ENCODE results near the gene ERCC5. TPM values are rescaled to one million over a fixed set of nuclear protein-coding genes. Genes with fewer than 3 reads are reported as not detected.

ERCC5 gene
- total RNA-seq, 1 experiment from 2014 or later, result 28.4 TPM

- H3K4me1 ChIP-seq, result no peaks in the 10 kb centered on the region; the same call in 1 of the 2 replicates
- no peaks in the 10 kb centered on the region for H3K36me3 ChIP-seq
- DNase-seq, result no peak
- H3K9me3 ChIP-seq (replicated peaks), result no peaks in the 10 kb centered on the region
- no peaks in the 10 kb centered on the region; the same call in 1 of the 2 replicates for H3K27me3 ChIP-seq
- H3K4me3 ChIP-seq, result no peak overlapping the region
- H3K27ac ChIP-seq, result no peak overlapping the region
Measured at GRCh38 chr13:102881819-102882686, 36.2 kb downstream of the ERCC5 start.

- Histone ChIP-seq H3K27me3 (no peaks in the 10 kb centered on the region), H3K4me3 (no peak overlapping the region), H3K36me3 (no peaks in the 10 kb centered on the region), H3K27ac (no peak overlapping the region), H3K4me1 (no peaks in the 10 kb centered on the region), H3K9me3 (replicated peaks) (no peaks in the 10 kb centered on the region)
- no peak for DNase-seq
Measured at GRCh38 chr13:102892503-102892902, 46.7 kb downstream of the ERCC5 start.

DNA sequence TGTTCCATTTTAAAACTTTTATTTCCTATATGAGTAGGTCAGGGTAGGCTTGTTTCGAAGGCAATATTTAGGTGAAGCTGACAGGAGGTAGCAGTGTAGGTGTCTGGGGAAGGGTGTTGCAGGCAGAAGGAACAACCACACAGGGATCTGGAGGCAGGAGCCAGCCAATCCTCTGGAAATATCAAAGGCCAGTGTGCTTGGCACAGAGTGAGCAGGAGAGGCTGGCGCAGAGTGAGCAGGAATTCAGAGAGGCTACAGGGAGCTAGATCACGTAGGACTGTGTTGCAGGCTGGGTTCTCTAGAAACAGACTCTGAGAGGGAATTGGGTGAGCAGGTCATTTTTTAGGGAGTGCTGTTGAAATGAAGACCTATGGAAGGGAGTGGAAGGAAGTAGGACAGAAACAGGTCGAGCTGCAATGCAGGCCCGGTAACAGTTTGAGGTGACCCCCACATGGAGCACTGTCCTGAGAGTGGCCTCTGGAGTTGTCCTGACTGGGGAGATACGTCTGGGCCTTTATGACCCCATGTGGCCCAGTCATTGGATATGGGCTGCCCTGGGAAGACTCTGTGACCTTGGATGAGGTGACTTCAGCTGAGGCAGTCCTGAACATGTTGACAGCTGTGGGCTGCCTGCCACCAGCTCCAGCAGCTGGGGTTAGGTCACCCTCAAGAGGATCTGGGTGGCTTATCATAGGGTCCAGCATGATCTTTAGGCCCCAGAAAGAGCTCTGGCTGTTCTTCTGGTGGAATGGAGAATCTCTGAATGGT lies 51.7 kb downstream of the ERCC5 start:
- Histone ChIP-seq H3K36me3 (no peaks in the 10 kb centered on the region), H3K4me3 (no peak overlapping the region), H3K27ac (no peak overlapping the region), H3K27me3 (no peaks in the 10 kb centered on the region), H3K9me3 (replicated peaks) (no peaks in the 10 kb centered on the region), H3K4me1 (peaks cover 8% of the 10 kb centered on the region)
- DNase-seq, result peak; percentile 18 to 24

- no peak overlapping the region for H3K27ac ChIP-seq
- no peak overlapping the region for H3K4me3 ChIP-seq
- H3K27me3 ChIP-seq, result no peaks in the 10 kb centered on the region
- H3K9me3 ChIP-seq (replicated peaks), result no peaks in the 10 kb centered on the region
- DNase-seq, result no peak
- H3K4me1 ChIP-seq, result peaks cover 8% of the 10 kb centered on the region
- no peaks in the 10 kb centered on the region for H3K36me3 ChIP-seq
Measured at GRCh38 chr13:102900193-102900608, 54.4 kb downstream of the ERCC5 start.

- Histone ChIP-seq H3K4me3 (no peak overlapping the region), H3K4me1 (peaks cover 10% of the 10 kb centered on the region), H3K36me3 (no peaks in the 10 kb centered on the region), H3K27me3 (no peaks in the 10 kb centered on the region), H3K9me3 (replicated peaks) (no peaks in the 10 kb centered on the region), H3K27ac (no peak overlapping the region)
- no peak for DNase-seq
Measured at GRCh38 chr13:102901056-102901455, 55.2 kb downstream of the ERCC5 start.

DNA sequence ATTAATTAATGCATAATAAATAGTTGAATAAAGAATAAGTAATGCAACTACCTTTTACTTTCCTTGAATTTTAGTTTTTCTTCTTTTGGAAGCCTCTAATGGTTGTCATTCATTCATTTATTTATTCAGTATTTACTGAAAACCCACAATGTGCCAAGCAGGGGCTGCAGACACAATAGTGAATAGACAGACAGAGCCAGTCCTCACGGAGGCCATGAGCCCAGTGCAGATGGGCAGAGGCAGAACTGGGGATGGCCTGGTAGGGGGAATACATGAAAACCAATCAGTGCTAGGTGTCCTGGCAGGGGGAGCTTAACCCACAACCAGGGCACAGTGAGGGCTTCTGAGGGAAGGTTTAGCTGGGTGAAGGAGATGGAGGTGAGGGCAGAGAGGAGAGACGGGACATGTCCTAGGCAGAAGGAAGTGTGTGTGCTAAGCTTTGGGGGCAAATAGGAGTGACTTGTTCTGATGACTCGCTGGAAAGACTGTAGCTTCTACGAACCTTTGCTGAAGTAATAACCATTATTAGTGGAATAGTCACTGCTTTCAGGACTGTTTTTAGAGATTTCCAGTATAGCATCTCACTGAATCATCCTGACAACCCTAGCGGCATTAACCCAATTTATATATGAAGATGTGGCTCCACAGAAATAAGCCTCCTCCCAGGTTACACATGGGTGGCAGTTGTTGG lies 55.9 kb downstream of the ERCC5 start:
- Histone ChIP-seq H3K4me3 (no peak overlapping the region), H3K36me3 (no peaks in the 10 kb centered on the region), H3K27me3 (no peaks in the 10 kb centered on the region), H3K4me1 (peaks cover 17% of the 10 kb centered on the region), H3K9me3 (replicated peaks) (no peaks in the 10 kb centered on the region), H3K27ac (no peak overlapping the region)
- DNase-seq, result no peak

- DNase-seq, result no peak
- Histone ChIP-seq H3K9me3 (replicated peaks) (no peaks in the 10 kb centered on the region), H3K36me3 (no peaks in the 10 kb centered on the region), H3K27ac (no peak overlapping the region), H3K27me3 (no peaks in the 10 kb centered on the region), H3K4me1 (peaks cover 16% of the 10 kb centered on the region), H3K4me3 (no peak overlapping the region)
Measured at GRCh38 chr13:102902789-102903347, 57.0 kb downstream of the ERCC5 start.

DNA sequence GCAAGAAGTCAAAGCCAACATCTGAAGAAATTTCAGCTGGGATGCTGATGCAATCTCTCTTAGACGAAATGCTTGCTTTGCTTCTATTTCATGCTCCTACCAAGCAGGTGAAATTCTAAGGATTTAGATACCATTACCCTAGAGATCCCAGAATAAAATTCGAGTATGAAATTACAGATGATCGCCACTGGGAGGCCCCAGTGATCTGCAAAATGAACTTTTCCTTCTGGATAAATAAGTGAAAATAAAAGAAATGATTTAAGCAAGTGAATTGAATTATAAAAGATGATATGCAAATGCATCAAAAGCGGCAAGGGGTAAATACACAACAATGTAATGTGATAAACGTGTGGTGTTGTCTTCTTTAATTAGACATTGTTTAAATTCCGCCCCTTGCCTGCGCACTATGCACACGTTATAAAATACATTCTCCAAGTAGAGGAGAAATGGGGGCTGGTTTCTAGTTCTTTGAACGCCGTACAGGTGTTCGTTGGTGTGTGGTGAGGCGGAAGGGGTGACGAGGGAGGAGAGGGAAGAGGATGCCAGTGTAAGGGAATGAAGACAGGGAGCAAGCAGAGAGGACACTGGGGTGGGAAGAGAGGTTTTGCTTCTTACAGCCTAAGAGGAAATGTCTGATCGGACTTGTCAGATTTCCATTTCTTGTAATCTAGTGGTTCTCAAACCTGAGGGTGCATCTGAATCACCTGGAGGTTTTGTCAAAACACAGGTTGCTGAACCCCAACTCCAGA lies 58.0 kb downstream of the ERCC5 start:
- Histone ChIP-seq H3K4me3 (no peak overlapping the region), H3K27me3 (no peaks in the 10 kb centered on the region), H3K36me3 (no peaks in the 10 kb centered on the region), H3K27ac (no peak overlapping the region), H3K9me3 (replicated peaks) (no peaks in the 10 kb centered on the region), H3K4me1 (peaks cover 11% of the 10 kb centered on the region)
- DNase-seq, result peak in 1 of 2 experiments; percentile 50

GRCh38 chr13:102904408-102904862 lies 58.6 kb downstream of the ERCC5 start:
- Histone ChIP-seq H3K27me3 (no peaks in the 10 kb centered on the region), H3K4me3 (no peak overlapping the region), H3K4me1 (peaks cover 11% of the 10 kb centered on the region), H3K36me3 (no peaks in the 10 kb centered on the region), H3K27ac (no peak overlapping the region), H3K9me3 (replicated peaks) (no peaks in the 10 kb centered on the region)
- DNase-seq, result no peak

- peaks cover 11% of the 10 kb centered on the region for H3K4me1 ChIP-seq
- DNase-seq, result no peak
Measured at GRCh38 chr13:102905905-102906771, 60.3 kb downstream of the ERCC5 start.

GRCh38 chr13:102907016-102907756 lies 61.4 kb downstream of the ERCC5 start:
- H3K4me1 ChIP-seq, result peaks cover 11% of the 10 kb centered on the region
- no peaks in the 10 kb centered on the region for H3K27me3 ChIP-seq
- peak; percentile 22 to 55 for DNase-seq
- no peak overlapping the region for H3K27ac ChIP-seq
- H3K4me3 ChIP-seq, result no peak overlapping the region
- no peaks in the 10 kb centered on the region for H3K36me3 ChIP-seq
- H3K9me3 ChIP-seq (replicated peaks), result no peaks in the 10 kb centered on the region

More at GRCh38 chr13:102905905-102906771, 60.3 kb downstream of the ERCC5 start:
- Histone ChIP-seq H3K36me3 (no peaks in the 10 kb centered on the region), H3K4me3 (no peak overlapping the region), H3K9me3 (replicated peaks) (no peaks in the 10 kb centered on the region), H3K27ac (no peak overlapping the region), H3K27me3 (no peaks in the 10 kb centered on the region)

DNA sequence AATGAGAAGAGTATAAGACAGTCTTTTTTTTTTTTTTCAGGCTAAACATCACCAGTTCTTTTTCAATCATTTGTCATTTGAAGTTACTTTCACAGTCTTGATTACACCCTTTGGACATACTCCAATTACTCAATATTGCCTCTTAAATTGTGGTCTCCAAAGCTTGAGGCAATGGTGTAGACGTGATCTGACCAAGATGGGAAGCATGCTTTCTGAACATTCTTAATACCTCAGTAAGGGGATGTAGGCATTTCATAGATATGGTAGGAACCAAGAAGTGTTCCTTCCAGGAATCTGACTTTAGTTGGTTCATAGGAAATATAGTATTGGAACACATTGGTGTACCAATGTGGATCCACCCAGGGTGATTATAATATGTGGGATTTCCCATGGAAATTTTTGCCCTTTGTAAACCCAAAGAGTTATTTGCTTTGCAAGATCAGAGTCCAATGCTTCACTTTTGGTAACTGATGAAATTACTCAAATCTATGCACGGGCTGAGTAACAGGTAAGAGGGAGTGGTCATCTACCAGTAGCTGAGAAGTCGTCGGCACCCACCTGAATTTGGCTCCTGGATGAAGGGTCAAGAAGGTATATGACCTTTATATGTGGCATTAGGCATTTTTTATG lies 62.2 kb downstream of the ERCC5 start:
- H3K27me3 ChIP-seq, result no peaks in the 10 kb centered on the region
- H3K4me3 ChIP-seq, result no peak overlapping the region
- H3K27ac ChIP-seq, result no peak overlapping the region
- no peak for DNase-seq
- peaks cover 11% of the 10 kb centered on the region for H3K4me1 ChIP-seq
- H3K9me3 ChIP-seq (replicated peaks), result no peaks in the 10 kb centered on the region
- no peaks in the 10 kb centered on the region for H3K36me3 ChIP-seq

Data from SJCRH30 (cell line).